ENCODE data around the gene TCP11L2. TPM values are rescaled to one million over a fixed set of nuclear protein-coding genes. Genes with fewer than 3 reads are reported as not detected.

Gene TCP11L2
- total and polyA plus RNA-seq, 3 donors from 2014 or later, result 15.8 to 33.9 (median 31.0) TPM

DNA sequence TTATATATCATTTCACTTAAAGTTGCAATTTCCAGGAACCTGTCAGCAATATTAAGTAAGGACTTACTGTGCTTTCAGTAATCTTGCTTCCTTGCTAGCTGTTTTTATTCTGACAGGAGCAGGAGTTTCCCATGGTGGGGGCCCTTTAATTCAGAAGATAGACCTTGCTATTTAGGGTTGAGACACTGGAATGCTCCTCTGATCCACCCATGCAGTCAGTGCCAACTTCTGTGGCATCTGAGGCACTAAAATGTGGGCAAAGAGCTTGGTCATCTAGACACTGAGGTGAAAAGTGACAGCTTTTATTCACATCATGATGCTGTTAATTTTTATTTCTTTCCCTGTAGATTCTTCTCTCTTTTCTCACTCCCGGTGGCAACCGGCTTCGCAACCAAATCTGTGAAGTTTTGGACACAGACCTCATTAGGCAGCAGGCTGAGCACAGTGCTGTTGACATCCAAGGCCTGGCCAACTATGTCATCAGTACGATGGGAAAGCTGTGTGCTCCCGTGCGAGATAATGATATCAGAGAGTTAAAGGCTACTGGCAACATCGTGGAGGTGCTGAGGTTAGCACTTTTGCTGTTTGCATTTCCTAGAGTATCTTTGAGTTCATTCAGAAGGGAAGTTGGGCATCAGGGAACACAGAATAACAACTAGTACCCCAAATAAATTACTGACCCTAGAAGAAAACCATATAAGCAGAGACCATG lies 18.8 kb downstream of the TCP11L2 start:
- H3K4me1 ChIP-seq, result no peaks in the 10 kb centered on the region
- no peaks in the 10 kb centered on the region for H3K27me3 ChIP-seq
- H3K36me3 ChIP-seq (ENCODE audit: low read depth, missing control alignments), result no peaks in the 10 kb centered on the region
- TF ChIP-seq POLR2A (IDR thresholded peaks at IDR 0.05), result no peak
- no peak overlapping the region for H3K4me3 ChIP-seq
- H3K9me3 ChIP-seq, result no peaks in the 10 kb centered on the region
- DNase-seq, result peak; percentile 46
- intact Hi-C loops (cut with DNase I; ENCODE audit: low total_unique reads), result no loop called here
- no peak overlapping the region for H3K27ac ChIP-seq
- WGBS, 2 donors, result 42 to 55% methylated on average over 7 of the region's 7 CpGs

GRCh38 chr12:106323537-106323936 lies 21.0 kb downstream of the TCP11L2 start:
- TF ChIP-seq, protein P1, sequence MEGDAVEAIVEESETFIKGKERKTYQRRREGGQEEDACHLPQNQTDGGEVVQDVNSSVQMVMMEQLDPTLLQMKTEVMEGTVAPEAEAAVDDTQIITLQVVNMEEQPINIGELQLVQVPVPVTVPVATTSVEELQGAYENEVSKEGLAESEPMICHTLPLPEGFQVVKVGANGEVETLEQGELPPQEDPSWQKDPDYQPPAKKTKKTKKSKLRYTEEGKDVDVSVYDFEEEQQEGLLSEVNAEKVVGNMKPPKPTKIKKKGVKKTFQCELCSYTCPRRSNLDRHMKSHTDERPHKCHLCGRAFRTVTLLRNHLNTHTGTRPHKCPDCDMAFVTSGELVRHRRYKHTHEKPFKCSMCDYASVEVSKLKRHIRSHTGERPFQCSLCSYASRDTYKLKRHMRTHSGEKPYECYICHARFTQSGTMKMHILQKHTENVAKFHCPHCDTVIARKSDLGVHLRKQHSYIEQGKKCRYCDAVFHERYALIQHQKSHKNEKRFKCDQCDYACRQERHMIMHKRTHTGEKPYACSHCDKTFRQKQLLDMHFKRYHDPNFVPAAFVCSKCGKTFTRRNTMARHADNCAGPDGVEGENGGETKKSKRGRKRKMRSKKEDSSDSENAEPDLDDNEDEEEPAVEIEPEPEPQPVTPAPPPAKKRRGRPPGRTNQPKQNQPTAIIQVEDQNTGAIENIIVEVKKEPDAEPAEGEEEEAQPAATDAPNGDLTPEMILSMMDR (IDR thresholded peaks at IDR 0.05), result no peak
- TF ChIP-seq POLR2A (IDR thresholded peaks at IDR 0.05), result no peak

DNA sequence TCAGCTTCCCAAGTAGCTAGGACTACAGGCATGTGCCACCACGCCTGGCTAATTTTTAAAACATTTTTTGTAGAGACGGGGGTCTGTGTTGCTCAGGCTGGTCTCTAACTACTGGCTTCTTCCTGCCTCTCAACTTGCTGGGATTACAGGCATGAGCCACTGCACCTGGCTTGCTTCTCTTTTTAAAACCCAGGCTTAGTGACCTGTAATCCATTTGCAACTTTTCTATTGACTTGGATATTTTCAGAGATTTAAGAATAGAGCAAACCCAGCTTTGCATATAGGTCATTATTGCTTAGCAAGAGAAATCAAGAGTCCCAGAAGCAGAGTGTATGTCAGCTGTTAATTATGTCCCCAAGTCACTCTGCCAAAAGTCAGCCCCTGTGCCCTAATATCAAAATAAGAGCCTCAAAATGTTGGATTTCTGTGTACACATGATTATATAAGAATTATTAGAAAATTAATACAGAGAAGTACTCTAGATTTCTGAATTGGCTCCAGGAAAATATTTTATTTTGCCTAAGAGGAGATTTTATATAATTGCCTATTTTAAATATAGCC lies 24.9 kb downstream of the TCP11L2 start:
- no peak for DNase-seq
- Histone ChIP-seq H3K36me3 (ENCODE audit: low read depth, missing control alignments) (no peaks in the 10 kb centered on the region), H3K4me1 (no peaks in the 10 kb centered on the region), H3K9me3 (no peaks in the 10 kb centered on the region), H3K27me3 (no peaks in the 10 kb centered on the region), H3K27ac (no peak overlapping the region), H3K4me3 (no peak overlapping the region)
- no peak for TF ChIP-seq POLR2A (IDR thresholded peaks at IDR 0.05)
- TF ChIP-seq, protein P1 (IDR thresholded peaks at IDR 0.05), result no peak
- intact Hi-C loops (cut with DNase I; ENCODE audit: low total_unique reads), result no loop called here
- WGBS, 2 donors, result 75 to 88% methylated on average over 2 of the region's 2 CpGs

More at GRCh38 chr12:106323537-106323936, 21.0 kb downstream of the TCP11L2 start:
- H3K4me1 ChIP-seq, result no peaks in the 10 kb centered on the region
- no peak overlapping the region for H3K4me3 ChIP-seq
- intact Hi-C loops (cut with DNase I; ENCODE audit: low total_unique reads), result no loop called here
- no peaks in the 10 kb centered on the region for H3K27me3 ChIP-seq
- no peak for DNase-seq
- no peaks in the 10 kb centered on the region for H3K9me3 ChIP-seq
- no peak overlapping the region for H3K27ac ChIP-seq
- no peaks in the 10 kb centered on the region for H3K36me3 ChIP-seq (ENCODE audit: low read depth, missing control alignments)
- WGBS, 2 donors, result 94 to 100% methylated on average over 2 of the region's 2 CpGs

DNA sequence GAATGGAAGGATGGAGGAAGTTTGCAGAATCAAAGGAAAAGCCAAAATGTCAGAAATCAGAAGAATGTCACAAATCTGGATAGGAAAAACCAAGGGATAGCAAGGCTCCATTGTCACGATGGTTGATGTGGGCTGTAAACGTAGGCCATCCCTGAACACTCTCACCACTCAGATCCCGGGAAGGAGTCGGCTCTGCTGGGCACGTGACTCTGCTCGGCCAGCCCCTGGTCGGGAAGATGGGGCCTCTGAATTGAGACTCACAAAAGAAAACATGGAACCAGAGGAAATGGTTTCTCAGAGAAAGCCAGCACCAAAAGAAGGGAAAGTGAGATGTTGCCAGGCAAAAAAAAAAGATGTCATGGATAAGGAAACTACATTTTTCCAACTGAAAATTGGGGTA lies 26.2 kb downstream of the TCP11L2 start:
- H3K9me3 ChIP-seq, result no peaks in the 10 kb centered on the region
- no peak for DNase-seq
- H3K27me3 ChIP-seq, result no peaks in the 10 kb centered on the region
- no peak overlapping the region for H3K27ac ChIP-seq
- no peak overlapping the region for H3K4me3 ChIP-seq
- TF ChIP-seq, protein P1 (IDR thresholded peaks at IDR 0.05), result no peak
- TF ChIP-seq POLR2A (IDR thresholded peaks at IDR 0.05), result no peak
- 74 to 86% methylated on average over 7 of the region's 7 CpGs for WGBS, 2 donors
- intact Hi-C loops (cut with DNase I; ENCODE audit: low total_unique reads), result no loop called here
- H3K4me1 ChIP-seq, result no peaks in the 10 kb centered on the region
- H3K36me3 ChIP-seq (ENCODE audit: low read depth, missing control alignments), result no peaks in the 10 kb centered on the region

DNA sequence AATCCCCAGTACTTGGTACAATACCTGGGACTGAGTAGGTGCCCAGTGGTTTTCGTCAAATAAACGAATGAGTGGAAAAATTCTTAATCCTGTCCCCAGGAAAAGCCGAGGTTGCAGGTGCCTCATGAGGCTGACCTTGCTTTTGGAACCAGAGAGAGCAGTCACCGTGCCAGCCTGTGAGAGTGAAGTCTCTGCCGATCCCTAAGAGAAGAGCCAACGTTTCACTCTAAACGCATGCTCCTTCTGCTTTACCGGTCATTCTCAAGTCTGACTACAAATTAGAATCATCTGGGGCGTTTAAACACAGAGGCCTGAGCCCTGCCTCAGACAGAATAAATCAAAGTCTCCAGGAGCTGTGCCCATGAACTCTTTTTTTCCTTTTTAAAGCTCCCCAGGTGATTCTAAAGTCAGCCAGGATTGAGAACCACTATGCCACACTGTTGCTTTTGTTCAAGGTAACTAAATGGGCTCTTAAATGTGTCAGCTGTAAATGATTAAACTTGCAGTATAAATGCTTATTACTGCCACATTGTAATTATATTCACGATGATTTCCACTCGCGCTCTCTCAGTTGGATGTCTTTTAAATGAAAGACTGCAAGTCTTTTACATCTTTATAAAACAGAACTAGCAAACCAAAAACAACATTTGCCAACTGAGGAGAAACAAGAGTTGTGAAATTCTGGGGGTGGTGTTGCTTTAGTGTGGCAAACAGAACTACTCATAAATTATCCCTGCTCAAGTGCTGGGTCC lies 26.9 kb downstream of the TCP11L2 start:
- WGBS, 2 donors, result 62% methylated on average over 12 of the region's 12 CpGs
- DNase-seq, result no peak
- Histone ChIP-seq H3K9me3 (no peaks in the 10 kb centered on the region), H3K27me3 (no peaks in the 10 kb centered on the region), H3K36me3 (ENCODE audit: low read depth, missing control alignments) (no peaks in the 10 kb centered on the region), H3K27ac (no peak overlapping the region), H3K4me1 (no peaks in the 10 kb centered on the region), H3K4me3 (no peak overlapping the region)
- intact Hi-C loops (cut with DNase I; ENCODE audit: low total_unique reads), result no loop called here
- TF ChIP-seq, protein P1 (IDR thresholded peaks at IDR 0.05), result no peak
- no peak for TF ChIP-seq POLR2A (IDR thresholded peaks at IDR 0.05)

All from testis (tissue), 3 donors.